HG03520 (cell line): ENCODE measurements around the gene ZBTB16.

Experiments
- ATAC-seq: cut with Tn5 transposase; IDR thresholded peaks from one replicate; pipeline ENCODE4 v1.9.1; 2021; ENCODE audit warnings: mild to moderate bottlenecking, moderate library complexity; ENCODE audit not compliant: unreplicated experiment

Gene ZBTB16

DNA sequence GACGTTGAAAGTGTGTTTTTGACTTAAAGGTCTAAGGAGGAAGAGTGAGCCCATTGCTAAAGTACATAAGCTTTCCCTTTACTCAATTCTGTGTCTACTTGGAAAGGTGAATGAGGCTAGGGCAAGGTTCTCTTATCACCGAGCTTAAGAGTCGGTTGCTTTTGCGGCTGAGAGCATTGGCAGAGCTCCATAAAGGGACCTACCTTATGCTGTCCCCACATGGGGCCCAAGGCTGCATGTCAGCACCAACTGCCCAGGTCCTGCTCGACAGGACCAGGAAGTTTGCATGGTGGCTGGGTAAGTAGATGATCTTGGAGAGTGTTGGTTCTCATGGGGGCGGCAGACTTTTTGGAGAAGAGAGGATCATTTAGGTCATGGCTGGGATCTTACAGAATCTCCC, 91.2 kb downstream of the ZBTB16 start:
- ATAC-seq: no peak

DNA sequence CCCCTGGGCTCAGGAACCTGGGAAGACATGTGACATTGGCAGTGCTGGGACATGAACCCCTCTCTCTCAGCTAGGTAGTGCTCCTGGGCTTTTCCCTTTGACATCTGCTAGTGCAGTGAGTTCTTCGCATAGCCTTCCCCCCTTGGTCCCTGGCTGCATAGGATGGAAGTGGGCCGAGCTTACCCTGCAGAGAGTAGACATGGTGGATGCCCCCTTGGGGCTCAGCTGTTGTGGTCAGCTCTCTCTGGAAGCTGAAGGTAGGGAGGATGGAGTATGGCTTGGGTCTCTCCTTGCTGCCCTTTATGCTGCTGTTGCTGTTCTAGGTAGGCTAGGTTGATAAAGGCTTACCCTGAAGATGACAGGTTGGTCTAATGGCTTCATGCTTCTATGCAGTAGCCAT, 92.1 kb downstream of the ZBTB16 start:
- ATAC-seq: no peak

GRCh38 chr11:114152162-114152561, 92.7 kb downstream of the ZBTB16 start:
- no peak for ATAC-seq

GRCh38 chr11:114152785-114153184, 93.3 kb downstream of the ZBTB16 start:
- ATAC-seq: no peak

DNA sequence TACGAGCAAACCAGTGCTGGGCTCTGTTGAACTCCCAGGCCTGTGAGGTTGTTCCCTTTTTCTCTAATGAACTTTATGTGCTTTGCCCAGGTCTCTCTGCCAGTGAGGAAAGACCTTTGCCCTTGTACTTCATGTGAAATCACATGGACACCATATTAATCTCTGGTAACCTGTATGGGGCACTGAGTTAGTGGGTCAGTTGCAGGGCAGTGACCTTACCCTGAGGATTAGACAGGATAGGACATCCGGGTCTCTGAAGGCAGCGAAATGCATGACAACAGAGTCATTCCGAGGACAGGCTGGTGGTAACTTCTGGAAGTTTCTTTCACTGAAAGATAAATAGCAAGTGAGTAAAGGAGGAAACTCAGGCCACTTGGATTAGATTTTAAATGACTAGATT, 93.7 kb downstream of the ZBTB16 start:
- no peak for ATAC-seq

DNA sequence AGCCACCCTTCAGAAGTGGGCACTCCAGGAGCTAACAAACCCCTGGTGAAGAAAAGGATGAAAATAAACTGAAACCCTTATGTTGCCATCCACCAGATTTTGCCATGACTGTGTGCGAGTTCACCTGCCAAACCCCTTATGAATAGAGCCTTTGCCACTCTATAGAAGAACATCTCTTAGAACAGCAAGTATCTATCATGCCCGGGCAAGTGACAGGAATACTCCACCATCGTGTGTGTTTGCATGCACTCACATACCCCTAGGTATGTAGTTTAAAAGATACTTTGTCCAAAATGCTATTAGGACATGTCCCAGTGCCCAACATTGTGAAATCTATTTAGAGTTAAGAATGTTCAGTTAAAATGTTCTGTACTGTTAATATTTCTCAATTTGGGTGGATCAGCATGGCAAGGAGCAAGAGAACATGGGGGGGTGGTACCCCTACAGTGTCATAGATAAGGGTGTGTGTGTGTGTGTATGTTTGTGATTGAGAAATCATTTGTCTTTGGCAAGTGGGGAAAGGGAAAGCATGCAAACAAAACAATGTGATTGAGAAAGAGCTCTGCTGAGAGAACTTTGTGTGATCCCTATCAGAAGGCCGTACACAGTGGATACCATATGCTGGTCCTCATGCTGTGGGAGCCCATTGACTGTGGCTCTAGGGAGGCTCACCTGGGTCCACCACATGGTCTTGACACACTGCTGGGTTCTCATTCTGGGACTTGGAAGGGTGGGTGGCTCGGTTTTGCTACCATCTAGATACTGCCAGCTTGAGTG, 94.9 kb downstream of the ZBTB16 start:
- no peak for ATAC-seq

DNA sequence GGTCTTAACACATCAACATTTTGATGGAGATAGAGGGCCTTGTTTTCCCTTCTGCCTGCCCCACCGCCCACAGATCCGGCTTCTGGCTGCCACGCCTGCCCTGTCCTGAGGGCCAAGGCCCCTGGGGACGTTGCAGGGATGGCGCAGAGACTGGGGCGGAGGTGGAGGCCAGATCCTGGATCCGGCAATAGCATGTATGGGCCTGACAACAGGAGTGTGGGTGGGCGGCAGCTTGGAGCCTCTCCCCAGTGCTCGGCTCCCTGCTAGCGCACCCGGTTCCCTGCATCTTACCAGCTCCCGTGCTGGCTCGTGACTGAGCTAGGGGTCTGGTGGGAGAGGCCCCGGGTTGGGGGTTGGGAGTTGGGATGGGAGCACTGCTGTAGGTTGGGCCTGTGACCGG, 95.6 kb downstream of the ZBTB16 start:
- ATAC-seq: no peak

DNA sequence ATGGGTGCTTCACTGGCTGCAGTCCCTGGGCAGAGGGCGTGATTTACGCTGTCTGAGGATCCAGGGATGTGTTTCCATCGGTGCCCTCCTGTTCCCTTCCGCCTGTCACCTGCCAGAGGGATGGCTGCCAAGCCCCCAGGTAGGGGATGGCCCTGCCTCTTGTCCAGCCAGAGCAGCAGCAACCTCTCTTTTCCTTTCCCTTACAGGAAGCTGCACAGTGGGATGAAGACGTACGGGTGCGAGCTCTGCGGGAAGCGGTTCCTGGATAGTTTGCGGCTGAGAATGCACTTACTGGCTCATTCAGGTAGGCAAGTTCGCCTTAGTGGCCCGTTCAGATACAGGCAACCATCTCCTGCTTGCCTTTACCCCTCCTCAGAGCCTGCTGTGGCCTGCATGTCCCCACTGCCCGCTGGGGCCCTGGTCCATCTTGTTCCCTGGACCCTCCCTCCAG, 96.6 kb downstream of the ZBTB16 start:
- ATAC-seq: no peak

GRCh38 chr11:114156782-114157181, 97.3 kb downstream of the ZBTB16 start:
- no peak for ATAC-seq

GRCh38 chr11:114157476-114158050, 98.1 kb downstream of the ZBTB16 start:
- no peak for ATAC-seq

GRCh38 chr11:114158421-114158820, 98.9 kb downstream of the ZBTB16 start:
- ATAC-seq: no peak

DNA sequence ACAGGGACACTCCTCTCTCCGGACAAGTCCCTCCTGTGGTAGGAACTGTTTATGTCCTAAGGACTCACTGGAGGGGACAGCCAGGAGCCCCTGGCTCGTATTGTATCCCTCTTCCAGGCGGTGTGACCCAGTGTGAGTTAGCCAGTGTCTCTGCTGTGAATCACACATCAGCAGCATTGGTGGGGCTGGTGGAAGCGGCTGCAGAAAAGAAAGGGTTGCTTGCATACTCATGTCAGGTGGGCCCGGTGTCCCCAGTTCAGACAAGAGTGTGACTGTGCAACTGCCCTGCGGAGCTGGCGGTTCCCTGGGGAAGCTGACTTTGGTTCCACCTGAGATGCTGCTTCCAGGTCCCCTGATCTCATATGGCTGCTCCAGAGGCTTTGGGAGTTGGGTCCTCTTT, 99.4 kb downstream of the ZBTB16 start:
- no peak for ATAC-seq

DNA sequence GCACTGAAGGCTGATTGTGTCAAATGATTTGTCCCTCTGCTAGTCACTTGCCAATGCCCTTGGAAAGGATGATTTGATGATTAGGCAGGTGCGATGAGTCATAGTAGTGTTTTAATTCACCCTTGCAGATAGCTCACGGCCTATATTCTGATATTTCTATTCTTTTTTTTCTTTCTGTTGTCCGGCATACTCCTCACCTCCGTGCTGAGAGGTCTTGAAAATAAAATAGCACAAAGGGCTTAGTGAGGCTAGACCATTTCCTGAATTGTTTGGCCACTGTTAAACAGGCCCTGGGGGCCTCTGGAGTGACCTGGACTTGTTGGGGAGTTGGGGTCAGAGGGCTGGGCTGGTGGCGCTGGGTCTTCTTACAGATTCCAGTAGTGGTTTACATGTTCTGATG, 99.8 kb downstream of the ZBTB16 start:
- no peak for ATAC-seq

GRCh38 chr11:114159802-114160632, 100.5 kb downstream of the ZBTB16 start:
- ATAC-seq: peak; percentile 68

DNA sequence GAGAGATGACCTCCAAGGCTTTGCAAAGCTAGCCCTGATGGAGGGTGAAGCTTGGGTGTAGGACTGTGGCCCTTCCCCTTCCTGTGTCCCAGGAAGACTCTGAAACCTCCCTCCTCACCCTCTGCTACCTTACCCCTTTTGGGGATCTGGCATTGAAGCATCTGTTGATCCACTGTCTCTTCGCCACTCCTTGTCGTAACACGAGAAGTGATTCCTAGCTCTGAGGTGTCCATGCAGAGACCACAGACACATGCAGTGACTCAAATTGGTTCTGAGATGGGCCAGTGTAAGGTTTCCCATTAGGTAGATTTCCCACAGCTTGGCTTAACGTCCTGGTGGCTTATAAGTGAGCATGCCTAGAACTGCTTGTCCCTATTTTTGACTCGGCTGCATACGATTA, 101.4 kb downstream of the ZBTB16 start:
- no peak for ATAC-seq

- no peak for ATAC-seq
Observed at GRCh38 chr11:114161486-114162250, 102.2 kb downstream of the ZBTB16 start.

DNA sequence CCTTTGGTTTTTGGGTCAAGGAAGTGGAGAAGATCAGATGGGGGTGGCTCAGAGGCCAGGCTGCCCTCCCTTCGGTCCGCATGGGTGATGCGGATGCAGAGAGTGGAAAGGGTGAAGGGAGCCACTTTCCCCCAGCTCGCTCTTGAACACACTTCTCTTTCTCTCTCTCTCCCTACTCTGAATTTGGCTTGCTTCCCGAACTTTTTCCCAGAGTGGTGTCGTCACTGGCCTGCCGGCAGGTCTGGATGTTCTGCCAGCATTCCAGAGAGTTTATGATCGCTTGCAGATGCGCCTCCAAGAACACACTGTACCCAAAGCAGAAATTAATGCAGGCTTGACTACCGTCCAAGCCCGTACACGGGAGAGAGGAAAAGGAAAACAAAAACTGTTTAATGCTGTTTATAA, 103.2 kb downstream of the ZBTB16 start:
- ATAC-seq: no peak

GRCh38 chr11:114163229-114163631, 103.7 kb downstream of the ZBTB16 start:
- no peak for ATAC-seq

DNA sequence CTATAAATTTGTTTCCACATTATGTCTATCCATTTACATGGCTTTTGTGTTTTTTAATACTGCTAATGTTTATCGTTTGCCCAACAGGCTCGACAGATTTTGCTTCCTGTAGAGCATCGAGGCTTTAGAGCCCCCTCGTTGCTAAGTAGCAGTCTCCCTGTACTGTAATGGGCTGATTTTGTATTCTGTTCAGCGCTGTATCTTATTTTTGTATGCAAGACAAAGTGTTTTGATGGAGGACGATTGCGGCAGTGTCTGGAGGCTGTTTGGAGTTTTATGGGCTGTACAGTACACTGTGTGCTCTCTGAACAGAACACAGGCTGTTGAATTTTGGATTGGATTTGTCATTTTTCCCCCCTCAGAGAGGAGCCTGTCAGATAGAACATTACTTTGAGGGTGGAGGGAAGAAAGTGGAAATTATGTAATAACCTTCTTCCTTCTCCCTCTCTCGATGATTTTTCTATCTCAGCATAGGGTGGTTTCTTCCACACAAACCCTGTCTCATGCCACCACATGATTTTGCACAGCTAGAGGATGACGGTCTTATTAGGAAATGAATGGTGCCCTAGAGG, 104.4 kb downstream of the ZBTB16 start:
- no peak for ATAC-seq

- no peak for ATAC-seq
Observed at GRCh38 chr11:114164546-114164945, 105.0 kb downstream of the ZBTB16 start.
